Stimulated activated naive CD8-positive, alpha-beta T cell treated with anti-CD3 and anti-CD28 coated beads, Interleukin-15, amount 100 ng/mL, for 72 hours (primary cell): ENCODE measurements around the gene KRTAP5-11.
"Not testable (repeated sequence)": the region's sequence is repeated elsewhere in the genome, so short reads cannot be mapped to it uniquely, and the experiment has no call there.

Experiments used
- ATAC-seq: fragments of 150-1000 bp; cut with Tn5 transposase; 2 replicates; pipeline ENCODE4 v1.10.0; 2021; ENCODE audit warnings: mild to moderate bottlenecking, moderate library complexity
- DNase-seq, 2 donors: peaks; one replicate each; pipeline ENCODE4 v3.0.0; 2021 to 2022
- H3K27ac Mint-ChIP-seq, 2 donors: one replicate each; pipeline ENCODE4 v1.8.0; 2022; ENCODE audit warnings: mild to moderate bottlenecking in 2 of 2, mixed read lengths in 2 of 2, moderate library complexity in 2 of 2
- H3K27me3 Mint-ChIP-seq: one replicate; pipeline ENCODE4 v1.8.0; 2022; ENCODE audit warnings: mixed read lengths
- H3K4me1 Mint-ChIP-seq: one replicate; pipeline ENCODE4 v1.8.0; 2022; ENCODE audit warnings: mild to moderate bottlenecking, mixed read lengths
- H3K4me3 Mint-ChIP-seq, 2 donors: one replicate each; pipeline ENCODE4 v1.8.0; 2022; ENCODE audit warnings: mild to moderate bottlenecking in 2 of 2, mixed read lengths in 2 of 2, moderate library complexity in 1 of 2
- H3K9me3 Mint-ChIP-seq, 2 donors: one replicate each; pipeline ENCODE4 v1.8.0; 2022; ENCODE audit warnings: mixed read lengths in 2 of 2

The KRTAP5-11 gene

GRCh38 chr11:71568704-71569349, 13.8 kb downstream of the KRTAP5-11 start:
- Mint-ChIP-seq H3K27me3 (peaks cover 25% of the 10 kb centered on the region), H3K4me3 (no peak overlapping the region), H3K9me3 (no peaks in the 10 kb centered on the region), H3K4me1 (no peaks in the 10 kb centered on the region), H3K27ac (no peak overlapping the region)
- ATAC-seq (no peak), DNase-seq (no peak)

GRCh38 chr11:71567633-71568032, 15.0 kb downstream of the KRTAP5-11 start:
- H3K4me1 Mint-ChIP-seq, H3K9me3 Mint-ChIP-seq, DNase-seq, H3K27ac Mint-ChIP-seq, H3K4me3 Mint-ChIP-seq, ATAC-seq: not testable (repeated sequence)
- H3K27me3 Mint-ChIP-seq = peaks cover 35% of the 10 kb centered on the region

- not testable (repeated sequence) for H3K9me3 Mint-ChIP-seq, H3K27ac Mint-ChIP-seq, ATAC-seq, DNase-seq, H3K4me1 Mint-ChIP-seq, H3K4me3 Mint-ChIP-seq
- peaks cover 42% of the 10 kb centered on the region for H3K27me3 Mint-ChIP-seq
Measured at GRCh38 chr11:71566626-71567599, 15.8 kb downstream of the KRTAP5-11 start.

GRCh38 chr11:71566081-71566620, 16.5 kb downstream of the KRTAP5-11 start:
- ATAC-seq = no peak
- no peak for DNase-seq
- H3K4me3 Mint-ChIP-seq = no peak overlapping the region
- H3K27me3 Mint-ChIP-seq = peaks cover 50% of the 10 kb centered on the region
- no peaks in the 10 kb centered on the region for H3K9me3 Mint-ChIP-seq
- H3K27ac Mint-ChIP-seq = no peak overlapping the region
- no peaks in the 10 kb centered on the region for H3K4me1 Mint-ChIP-seq

- Mint-ChIP-seq H3K27ac (no peak within 1 kb of the TSS), H3K4me1 (no peaks in the 10 kb centered on the region), H3K4me3 (no peak within 1 kb of the TSS), H3K27me3 (peaks cover 55% of the 10 kb centered on the region), H3K9me3 (no peaks in the 10 kb centered on the region)
- ATAC-seq (no peak), DNase-seq (no peak)
Measured at GRCh38 chr11:71565263-71565662, 17.4 kb downstream of the KRTAP5-11 start, which contains the start of gene KRTAP5-10. Gene KRTAP5-10 (plus strand): TSS chr11:71565563. CDS start chr11:71565588, 25 bp downstream.

- no peaks in the 10 kb centered on the region for H3K4me1 Mint-ChIP-seq
- H3K4me3 Mint-ChIP-seq = no peak overlapping the region
- DNase-seq (no peak), ATAC-seq (no peak)
- H3K27me3 Mint-ChIP-seq = peaks cover 55% of the 10 kb centered on the region
- H3K9me3 Mint-ChIP-seq = no peaks in the 10 kb centered on the region
- no peak overlapping the region for H3K27ac Mint-ChIP-seq
Measured at GRCh38 chr11:71564430-71564829, 18.2 kb downstream of the KRTAP5-11 start.

- DNase-seq (no peak), ATAC-seq (no peak)
- H3K9me3 Mint-ChIP-seq = no peaks in the 10 kb centered on the region
- no peak overlapping the region for H3K4me3 Mint-ChIP-seq
- H3K27ac Mint-ChIP-seq = no peak overlapping the region
- H3K4me1 Mint-ChIP-seq = no peaks in the 10 kb centered on the region
- H3K27me3 Mint-ChIP-seq = peaks cover 55% of the 10 kb centered on the region
Measured at GRCh38 chr11:71563406-71563805, 19.3 kb downstream of the KRTAP5-11 start.

GRCh38 chr11:71562120-71562519, 20.6 kb downstream of the KRTAP5-11 start:
- ATAC-seq (no peak), DNase-seq (no peak)
- no peak overlapping the region for H3K27ac Mint-ChIP-seq
- H3K4me1 Mint-ChIP-seq = no peaks in the 10 kb centered on the region
- H3K27me3 Mint-ChIP-seq = peaks cover 55% of the 10 kb centered on the region
- H3K4me3 Mint-ChIP-seq = no peak overlapping the region
- no peaks in the 10 kb centered on the region for H3K9me3 Mint-ChIP-seq

GRCh38 chr11:71558996-71559395, 23.7 kb downstream of the KRTAP5-11 start:
- no peak overlapping the region for H3K4me3 Mint-ChIP-seq
- no peaks in the 10 kb centered on the region for H3K4me1 Mint-ChIP-seq
- H3K27me3 Mint-ChIP-seq = peaks cover 32% of the 10 kb centered on the region
- no peaks in the 10 kb centered on the region for H3K9me3 Mint-ChIP-seq
- ATAC-seq (no peak), DNase-seq (no peak)
- no peak overlapping the region for H3K27ac Mint-ChIP-seq

- Mint-ChIP-seq H3K4me3 (no peak overlapping the region), H3K27ac (no peak overlapping the region), H3K4me1 (no peaks in the 10 kb centered on the region), H3K9me3 (no peaks in the 10 kb centered on the region), H3K27me3 (peaks cover 16% of the 10 kb centered on the region)
- DNase-seq (no peak), ATAC-seq (no peak)
Measured at GRCh38 chr11:71557257-71557656, 25.4 kb downstream of the KRTAP5-11 start.

GRCh38 chr11:71556018-71556417, 26.7 kb downstream of the KRTAP5-11 start:
- Mint-ChIP-seq H3K27ac (no peak overlapping the region), H3K9me3 (no peaks in the 10 kb centered on the region), H3K4me3 (no peak overlapping the region), H3K4me1 (no peaks in the 10 kb centered on the region), H3K27me3 (peaks cover 4% of the 10 kb centered on the region)
- ATAC-seq = no peak
- no peak for DNase-seq

- H3K27me3 Mint-ChIP-seq = no peaks in the 10 kb centered on the region
- DNase-seq (no peak), ATAC-seq (no peak)
- no peak overlapping the region for H3K27ac Mint-ChIP-seq
- no peaks in the 10 kb centered on the region for H3K9me3 Mint-ChIP-seq
- H3K4me1 Mint-ChIP-seq = no peaks in the 10 kb centered on the region
- H3K4me3 Mint-ChIP-seq = no peak overlapping the region
Measured at GRCh38 chr11:71555508-71555907, 27.2 kb downstream of the KRTAP5-11 start.

- no peak for ATAC-seq
- Mint-ChIP-seq H3K27me3 (peaks cover 2% of the 10 kb centered on the region), H3K27ac (no peak overlapping the region), H3K4me1 (no peaks in the 10 kb centered on the region), H3K9me3 (no peaks in the 10 kb centered on the region), H3K4me3 (no peak overlapping the region)
- DNase-seq = no peak
Measured at GRCh38 chr11:71554996-71555395, 27.7 kb downstream of the KRTAP5-11 start.

- H3K4me3 Mint-ChIP-seq = no peak overlapping the region
- no peak for ATAC-seq
Measured at GRCh38 chr11:71551711-71552110, 31.0 kb downstream of the KRTAP5-11 start.

GRCh38 chr11:71548716-71549151, 33.9 kb downstream of the KRTAP5-11 start:
- H3K4me1 Mint-ChIP-seq = peaks cover 8% of the 10 kb centered on the region
- H3K27ac Mint-ChIP-seq = no peak overlapping the region
- peaks cover 36% of the 10 kb centered on the region for H3K27me3 Mint-ChIP-seq
- no peak for DNase-seq
- no peak overlapping the region for H3K4me3 Mint-ChIP-seq
- no peak for ATAC-seq
- peaks cover 0 to 10% of the 10 kb centered on the region in 2 donors for H3K9me3 Mint-ChIP-seq

More at GRCh38 chr11:71551711-71552110, 31.0 kb downstream of the KRTAP5-11 start:
- Mint-ChIP-seq H3K27me3 (peaks cover 28% of the 10 kb centered on the region), H3K9me3 (no peaks in the 10 kb centered on the region), H3K27ac (no peak overlapping the region), H3K4me1 (no peaks in the 10 kb centered on the region)
- no peak for DNase-seq

- H3K4me3 Mint-ChIP-seq = no peak within 1 kb of the TSS
- ATAC-seq (no peak), DNase-seq (no peak)
- H3K9me3 Mint-ChIP-seq = peaks cover 0 to 13% of the 10 kb centered on the region in 2 donors
- no peak within 1 kb of the TSS for H3K27ac Mint-ChIP-seq
- H3K27me3 Mint-ChIP-seq = peaks cover 40% of the 10 kb centered on the region
- peaks cover 14% of the 10 kb centered on the region for H3K4me1 Mint-ChIP-seq
Measured at GRCh38 chr11:71548120-71548519, 34.6 kb downstream of the KRTAP5-11 start, which contains the start of gene KRTAP5-9. Gene KRTAP5-9 (plus strand): TSS chr11:71548420. CDS start chr11:71548658, 238 bp downstream.
